Loucy (cell line): ENCODE data around the gene FSTL4.
"Not testable (repeated sequence)": the region's sequence is repeated elsewhere in the genome, so short reads cannot be mapped to it uniquely, and the experiment has no call there.

Experiments used
- H2AFZ ChIP-seq: fragments of 200-600 bp; sonication (generic); 2 replicates; pipeline ENCODE4 v1.6.0; 2016; ENCODE audit warnings: antibody characterized with exemption, mild to moderate bottlenecking, low read length, moderate library complexity
- H3F3A ChIP-seq: fragments of 200-600 bp; 2 replicates; pipeline ENCODE4 v1.6.0; 2016; ENCODE audit warnings: antibody characterized with exemption, low read depth, mild to moderate bottlenecking
- H3K27me3 ChIP-seq: fragments of 200-600 bp; sonication (generic); 2 replicates; pipeline ENCODE4 v1.6.1; 2014; ENCODE audit warnings: low read length, mild to moderate bottlenecking; ENCODE audit not compliant: insufficient read depth, poor library complexity, severe bottlenecking
- H3K36me3 ChIP-seq: fragments of 200-600 bp; sonication (generic); 2 replicates; pipeline ENCODE4 v1.6.1; 2016; ENCODE audit warnings: low read length; ENCODE audit not compliant: insufficient read depth
- H3K4me1 ChIP-seq: fragments of 200-600 bp; sonication (generic); 2 replicates; pipeline ENCODE4 v1.5.1; 2014; ENCODE audit warnings: low read length, mild to moderate bottlenecking; ENCODE audit not compliant: insufficient read depth, poor library complexity, severe bottlenecking
- H3K4me2 ChIP-seq: fragments of 200-600 bp; sonication (generic); 2 replicates; pipeline ENCODE4 v1.6.0; 2014; ENCODE audit warnings: antibody characterized with exemption, low read length, low read depth, mild to moderate bottlenecking; ENCODE audit not compliant: poor library complexity, severe bottlenecking
- H3K4me3 ChIP-seq: fragments of 200-600 bp; sonication (generic); 2 replicates; pipeline ENCODE4 v1.5.1; 2014; ENCODE audit warnings: low read length, mild to moderate bottlenecking, mixed read lengths; ENCODE audit not compliant: poor library complexity, severe bottlenecking
- H3K79me2 ChIP-seq: fragments of 200-600 bp; sonication (generic); 2 replicates; pipeline ENCODE4 v1.6.1; 2014; ENCODE audit warnings: low read length; ENCODE audit not compliant: insufficient read depth
- H3K9ac ChIP-seq: fragments of 200-600 bp; sonication (generic); 2 replicates; pipeline ENCODE4 v1.6.0; 2014; ENCODE audit warnings: mild to moderate bottlenecking, low read depth, low read length, moderate library complexity; ENCODE audit not compliant: poor library complexity, severe bottlenecking
- H3K9me2 ChIP-seq: fragments of 200-600 bp; sonication (generic); replicated peaks from 2 replicates; pipeline ENCODE4 v1.6.1; 2016; ENCODE audit warnings: low read depth, low read length, mixed read lengths
- H3K9me3 ChIP-seq: fragments of 200-600 bp; sonication (generic); 2 replicates; pipeline ENCODE4 v1.6.1; 2014; ENCODE audit warnings: mild to moderate bottlenecking, antibody characterized with exemption, low read length, low read depth; ENCODE audit not compliant: insufficient read depth
- H4K20me1 ChIP-seq: fragments of 200-600 bp; sonication (generic); 2 replicates; pipeline ENCODE4 v1.6.0; 2014; ENCODE audit warnings: antibody characterized with exemption, low read length, mild to moderate bottlenecking; ENCODE audit not compliant: insufficient read depth, poor library complexity, severe bottlenecking
- EZH2phosphoT487 ChIP-seq: fragments of 200-600 bp; IDR thresholded peaks from 2 replicates; pipeline ENCODE4 v1.6.1; 2018; ENCODE audit warnings: antibody characterized with exemption, mild to moderate bottlenecking, moderate library complexity, borderline replicate concordance
- TF ChIP-seq, protein P1 (sequence below): fragments of 200-600 bp; sonication (generic); conservative IDR thresholded peaks from 2 replicates; pipeline ENCODE4 v1.5.1; 2014; ENCODE audit warnings: mild to moderate bottlenecking, antibody characterized with exemption, low read length

Gene FSTL4

DNA sequence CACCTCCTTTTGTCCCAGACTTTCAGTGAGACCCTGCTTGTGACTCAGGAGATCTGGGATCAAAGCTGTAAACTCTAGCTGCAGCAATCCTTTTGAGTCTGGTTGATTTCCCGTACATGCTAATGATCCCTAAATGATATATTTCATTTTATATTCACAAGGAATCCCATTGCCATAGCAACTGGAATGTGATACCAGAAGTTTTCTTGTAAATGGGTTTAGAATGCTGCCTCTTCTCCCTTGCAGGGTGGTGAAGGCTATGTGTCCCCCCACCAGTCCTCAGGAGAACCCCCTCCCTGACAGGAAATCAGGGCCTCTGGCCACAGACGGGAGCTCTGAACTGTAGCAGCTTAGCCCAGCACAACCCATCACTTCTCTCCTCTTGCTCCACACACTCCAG, 215.0 kb downstream of the FSTL4 start:
- Histone ChIP-seq H3K9me3 (no peaks in the 10 kb centered on the region), H3K4me2 (no peak overlapping the region)
- no peak for TF ChIP-seq EZH2phosphoT487
- TF ChIP-seq, protein P1, sequence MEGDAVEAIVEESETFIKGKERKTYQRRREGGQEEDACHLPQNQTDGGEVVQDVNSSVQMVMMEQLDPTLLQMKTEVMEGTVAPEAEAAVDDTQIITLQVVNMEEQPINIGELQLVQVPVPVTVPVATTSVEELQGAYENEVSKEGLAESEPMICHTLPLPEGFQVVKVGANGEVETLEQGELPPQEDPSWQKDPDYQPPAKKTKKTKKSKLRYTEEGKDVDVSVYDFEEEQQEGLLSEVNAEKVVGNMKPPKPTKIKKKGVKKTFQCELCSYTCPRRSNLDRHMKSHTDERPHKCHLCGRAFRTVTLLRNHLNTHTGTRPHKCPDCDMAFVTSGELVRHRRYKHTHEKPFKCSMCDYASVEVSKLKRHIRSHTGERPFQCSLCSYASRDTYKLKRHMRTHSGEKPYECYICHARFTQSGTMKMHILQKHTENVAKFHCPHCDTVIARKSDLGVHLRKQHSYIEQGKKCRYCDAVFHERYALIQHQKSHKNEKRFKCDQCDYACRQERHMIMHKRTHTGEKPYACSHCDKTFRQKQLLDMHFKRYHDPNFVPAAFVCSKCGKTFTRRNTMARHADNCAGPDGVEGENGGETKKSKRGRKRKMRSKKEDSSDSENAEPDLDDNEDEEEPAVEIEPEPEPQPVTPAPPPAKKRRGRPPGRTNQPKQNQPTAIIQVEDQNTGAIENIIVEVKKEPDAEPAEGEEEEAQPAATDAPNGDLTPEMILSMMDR: no peak

DNA sequence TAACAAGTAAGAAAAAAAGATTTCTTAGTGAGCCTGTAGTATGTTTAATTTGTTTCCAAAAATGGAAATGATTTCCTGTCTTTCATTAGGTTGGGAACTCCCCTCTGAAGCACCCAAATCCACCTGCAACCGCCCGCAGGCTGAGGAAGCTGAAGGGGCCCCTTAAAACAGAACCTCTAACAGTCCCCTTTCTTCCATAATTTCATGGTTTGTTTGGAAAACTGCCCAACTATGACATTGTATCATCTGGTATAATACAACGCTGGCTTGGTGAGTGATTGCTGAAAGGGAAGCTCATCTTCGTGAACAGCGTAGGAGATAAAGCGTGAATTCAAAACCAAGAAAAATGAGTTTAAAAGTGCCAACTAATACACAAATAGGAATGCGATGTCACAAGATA, 215.5 kb downstream of the FSTL4 start:
- H3K27me3 ChIP-seq: no peaks in the 10 kb centered on the region
- TF ChIP-seq EZH2phosphoT487: no peak
- TF ChIP-seq, protein P1: no peak
- no peaks in the 10 kb centered on the region for H3K36me3 ChIP-seq
- no peak overlapping the region for H3K9ac ChIP-seq
- no peaks in the 10 kb centered on the region for H4K20me1 ChIP-seq
- no peaks in the 10 kb centered on the region for H3K9me3 ChIP-seq
- H3K4me2 ChIP-seq: no peak overlapping the region
- H3K4me3 ChIP-seq: no peak overlapping the region
- no peaks in the 10 kb centered on the region for H3F3A ChIP-seq
- peaks cover 13% of the 10 kb centered on the region for H3K4me1 ChIP-seq
- no peaks in the 10 kb centered on the region for H3K79me2 ChIP-seq
- H2AFZ ChIP-seq: no peak overlapping the region
- H3K9me2 ChIP-seq: no peaks in the 10 kb centered on the region

More for the DNA sequence above, 215.0 kb downstream of the FSTL4 start:
- no peak overlapping the region for H3K4me3 ChIP-seq
- H3K4me1 ChIP-seq: peaks cover 13% of the 10 kb centered on the region
- H3K9ac ChIP-seq: no peak overlapping the region
- H3K36me3 ChIP-seq: no peaks in the 10 kb centered on the region
- H4K20me1 ChIP-seq: no peaks in the 10 kb centered on the region
- H3K79me2 ChIP-seq: no peaks in the 10 kb centered on the region
- no peaks in the 10 kb centered on the region for H3F3A ChIP-seq
- no peaks in the 10 kb centered on the region for H3K9me2 ChIP-seq
- H3K27me3 ChIP-seq: no peaks in the 10 kb centered on the region
- no peak overlapping the region for H2AFZ ChIP-seq

DNA sequence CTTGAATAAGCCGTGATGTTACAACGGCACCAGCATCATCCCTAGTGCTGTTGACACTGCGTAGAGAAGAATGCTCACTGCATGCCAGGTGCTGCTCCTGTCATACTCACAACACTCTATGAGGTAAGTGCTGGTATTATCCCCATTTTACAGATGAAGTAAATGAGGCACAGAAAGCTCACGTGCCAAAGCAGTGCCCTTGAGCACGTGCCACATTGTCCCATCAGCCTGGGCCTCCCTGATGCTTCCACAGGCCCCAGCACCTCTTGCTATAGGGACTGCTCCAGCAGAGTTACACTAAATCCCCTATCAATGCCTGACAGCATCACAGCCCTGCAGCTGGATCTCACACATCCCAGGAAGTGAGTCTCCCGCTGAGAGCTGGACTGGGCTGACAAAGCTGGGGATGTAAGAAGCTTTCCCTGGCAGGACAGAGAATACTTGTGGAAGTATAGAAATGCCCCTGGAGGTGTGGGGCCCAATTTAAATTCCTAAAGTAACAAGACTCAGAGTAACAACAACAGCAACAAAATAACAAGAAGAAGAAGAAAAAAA, 216.1 kb downstream of the FSTL4 start:
- no peaks in the 10 kb centered on the region for H3K79me2 ChIP-seq
- H3K4me2 ChIP-seq: no peak overlapping the region
- H3K9me3 ChIP-seq: no peaks in the 10 kb centered on the region
- H3K36me3 ChIP-seq: no peaks in the 10 kb centered on the region
- no peak overlapping the region for H3K4me3 ChIP-seq
- H3K9ac ChIP-seq: no peak overlapping the region
- no peak for TF ChIP-seq EZH2phosphoT487
- TF ChIP-seq, protein P1: no peak
- no peaks in the 10 kb centered on the region for H4K20me1 ChIP-seq
- H2AFZ ChIP-seq: no peak overlapping the region
- no peaks in the 10 kb centered on the region for H3K9me2 ChIP-seq
- H3F3A ChIP-seq: no peaks in the 10 kb centered on the region
- peaks cover 13% of the 10 kb centered on the region for H3K4me1 ChIP-seq
- H3K27me3 ChIP-seq: no peaks in the 10 kb centered on the region

DNA sequence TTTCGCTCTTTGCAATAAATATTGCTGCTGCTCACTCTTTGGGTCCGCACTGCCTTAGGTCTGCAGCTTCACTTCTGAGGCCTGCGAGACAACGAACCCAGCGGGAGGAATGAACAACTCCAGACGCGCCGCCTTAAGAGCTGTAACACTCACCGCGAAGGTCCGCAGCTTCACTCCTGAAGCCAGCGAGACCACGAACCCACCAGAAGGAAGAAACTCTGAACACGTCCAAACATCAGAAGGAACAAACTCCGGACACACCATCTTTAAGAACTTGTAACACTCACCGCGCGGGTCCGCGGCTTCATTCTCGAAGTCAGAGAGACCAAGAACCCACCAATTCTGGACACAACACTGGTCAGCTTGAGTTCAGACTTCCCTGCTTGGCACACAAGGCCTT, 217.1 kb downstream of the FSTL4 start:
- not testable (repeated sequence) for H3K4me3 ChIP-seq, H3F3A ChIP-seq, H4K20me1 ChIP-seq, H3K9me3 ChIP-seq, H3K9ac ChIP-seq, H3K27me3 ChIP-seq, H3K9me2 ChIP-seq, H3K4me2 ChIP-seq, H2AFZ ChIP-seq, H3K36me3 ChIP-seq, H3K79me2 ChIP-seq
- peaks cover 13% of the 10 kb centered on the region for H3K4me1 ChIP-seq

GRCh38 chr5:133394477-133394817, 217.9 kb downstream of the FSTL4 start:
- not testable (repeated sequence) for H3K79me2 ChIP-seq, H3K9me2 ChIP-seq, H2AFZ ChIP-seq, H3K4me3 ChIP-seq, H3F3A ChIP-seq, H3K4me2 ChIP-seq, H3K9me3 ChIP-seq, H3K9ac ChIP-seq, H3K27me3 ChIP-seq, H4K20me1 ChIP-seq, H3K36me3 ChIP-seq
- H3K4me1 ChIP-seq: peaks cover 13% of the 10 kb centered on the region
